ENCODE results near the gene MAP2K7. TPM values are rescaled to one million over a fixed set of nuclear protein-coding genes. Genes with fewer than 3 reads are reported as not detected.
"Not testable (repeated sequence)": the region's sequence is repeated elsewhere in the genome, so short reads cannot be mapped to it uniquely, and the experiment has no call there.

Gene MAP2K7
- total RNA-seq, 2 donors from 2014 or later: 104 to 107 TPM

DNA sequence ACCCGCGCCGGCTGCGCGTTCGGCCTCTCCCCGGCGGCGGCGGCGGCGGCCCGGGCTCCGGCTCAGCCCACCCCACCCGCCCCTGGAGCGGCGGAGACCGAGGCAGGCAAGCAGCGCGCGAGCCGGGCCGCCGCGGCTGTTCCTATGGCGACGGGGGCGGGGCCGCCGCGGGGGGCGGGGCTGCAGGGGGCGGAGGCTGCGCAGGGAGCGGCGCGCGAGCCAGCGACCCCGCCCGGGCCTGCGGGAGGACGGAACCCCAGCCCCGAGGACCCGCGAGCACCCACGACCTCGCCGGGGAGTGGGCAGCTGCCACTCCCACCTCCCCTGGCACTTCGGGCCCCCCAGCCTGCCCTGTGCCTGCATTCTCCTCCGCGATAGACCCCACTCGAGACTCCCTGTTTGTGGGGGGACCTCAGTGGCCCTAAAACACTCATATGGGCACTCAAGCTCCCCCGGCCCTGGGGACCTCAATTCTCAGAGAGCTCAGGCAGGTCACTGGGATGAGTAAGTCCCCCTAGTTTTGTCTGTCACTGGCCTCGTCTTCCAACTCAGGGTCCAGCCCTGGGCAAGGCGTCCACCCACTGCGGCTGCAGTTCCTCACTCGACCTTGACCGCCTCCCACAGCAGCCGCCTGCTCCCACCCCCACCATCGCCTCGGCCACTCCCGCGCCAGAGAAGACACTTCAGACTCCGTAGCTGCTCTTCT, 22.5 kb downstream of the MAP2K7 start, which contains the start of gene CTXN1:
CTXN1 (minus strand) TSS at position 115 of the 706 bp plus-strand sequence. CDS start 597 bp downstream, outside the sequence.
- Mint-ChIP-seq H3K27me3 (no peaks in the 10 kb centered on the region), H3K27ac (peak within 1 kb of the TSS; percentile 37), H3K36me3 (ENCODE audit: low read depth) (no peaks in the 10 kb centered on the region), H3K4me3 (peak within 1 kb of the TSS; percentile 88), H3K4me1 (peaks cover 19% of the 10 kb centered on the region)
- ATAC-seq (peak; percentile 64), DNase-seq (peak; percentile 78 to 83 (median 82))
- no peaks in the 10 kb centered on the region for H3K9me3 ChIP-seq (ENCODE audit: control insufficient read depth, low read length, poor library complexity, severe bottlenecking)

- peaks cover 16% of the 10 kb centered on the region for H3K4me1 Mint-ChIP-seq
- ATAC-seq: no peak
- H3K9me3 ChIP-seq (ENCODE audit: control insufficient read depth, low read length, poor library complexity, severe bottlenecking): no peaks in the 10 kb centered on the region
- peak overlapping the region; percentile 37 for H3K27ac Mint-ChIP-seq
- peak overlapping the region; percentile 84 for H3K4me3 Mint-ChIP-seq
- DNase-seq: no peak
- H3K36me3 Mint-ChIP-seq (ENCODE audit: low read depth): no peaks in the 10 kb centered on the region
- H3K27me3 Mint-ChIP-seq: no peaks in the 10 kb centered on the region
These were observed 23.3 kb downstream of the MAP2K7 start for GRCh38 chr19:7926727-7927604.

DNA sequence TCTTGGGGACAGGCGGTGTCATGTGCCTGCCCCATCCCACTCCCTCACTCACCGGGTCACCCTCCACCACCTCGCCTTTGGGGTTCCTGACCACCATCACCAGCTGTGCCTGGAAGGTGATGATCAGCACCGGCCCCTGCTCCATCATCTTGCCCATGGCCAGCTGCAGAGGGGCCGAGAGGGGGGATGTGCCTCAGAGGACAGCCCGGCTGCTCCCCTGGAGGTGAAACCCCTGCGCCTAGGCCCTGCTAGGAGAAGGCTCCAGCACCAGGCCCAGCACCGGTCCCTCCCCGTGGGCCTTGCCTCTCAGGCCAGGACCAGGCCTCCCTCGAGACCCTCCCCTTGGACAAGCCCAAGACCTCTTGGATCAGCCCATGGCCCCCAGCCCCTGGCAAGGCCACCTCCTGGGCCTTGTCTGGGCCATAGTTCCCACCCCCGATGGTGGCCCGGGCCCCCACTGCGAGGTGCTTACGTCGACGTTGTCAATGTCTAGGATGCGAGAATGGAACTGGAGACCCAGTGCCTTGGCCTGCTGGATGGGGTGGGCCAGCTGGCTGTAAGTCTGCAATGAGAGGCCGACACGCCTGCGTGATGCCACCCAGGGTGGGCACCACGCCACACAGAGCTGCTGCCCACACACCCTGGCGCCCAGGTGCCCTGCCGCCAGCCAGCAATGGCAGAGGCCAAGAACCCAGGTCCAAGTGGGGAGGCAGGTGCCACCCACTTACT, 24.1 kb downstream of the MAP2K7 start:
- Mint-ChIP-seq H3K27ac (peak overlapping the region; percentile 70), H3K27me3 (no peaks in the 10 kb centered on the region), H3K36me3 (ENCODE audit: low read depth) (no peaks in the 10 kb centered on the region), H3K4me1 (peaks cover 13% of the 10 kb centered on the region), H3K4me3 (peak overlapping the region; percentile 19)
- DNase-seq (no peak), ATAC-seq (no peak)
- no peaks in the 10 kb centered on the region for H3K9me3 ChIP-seq (ENCODE audit: control insufficient read depth, low read length, poor library complexity, severe bottlenecking)

- no peaks in the 10 kb centered on the region for H3K9me3 ChIP-seq (ENCODE audit: control insufficient read depth, low read length, poor library complexity, severe bottlenecking)
- Mint-ChIP-seq H3K4me1 (peaks cover 10% of the 10 kb centered on the region), H3K4me3 (no peak overlapping the region), H3K27me3 (no peaks in the 10 kb centered on the region), H3K27ac (peak overlapping the region; percentile 70), H3K36me3 (ENCODE audit: low read depth) (no peaks in the 10 kb centered on the region)
- ATAC-seq (no peak), DNase-seq (no peak)
These were observed 24.6 kb downstream of the MAP2K7 start for GRCh38 chr19:7928334-7928706.

DNA sequence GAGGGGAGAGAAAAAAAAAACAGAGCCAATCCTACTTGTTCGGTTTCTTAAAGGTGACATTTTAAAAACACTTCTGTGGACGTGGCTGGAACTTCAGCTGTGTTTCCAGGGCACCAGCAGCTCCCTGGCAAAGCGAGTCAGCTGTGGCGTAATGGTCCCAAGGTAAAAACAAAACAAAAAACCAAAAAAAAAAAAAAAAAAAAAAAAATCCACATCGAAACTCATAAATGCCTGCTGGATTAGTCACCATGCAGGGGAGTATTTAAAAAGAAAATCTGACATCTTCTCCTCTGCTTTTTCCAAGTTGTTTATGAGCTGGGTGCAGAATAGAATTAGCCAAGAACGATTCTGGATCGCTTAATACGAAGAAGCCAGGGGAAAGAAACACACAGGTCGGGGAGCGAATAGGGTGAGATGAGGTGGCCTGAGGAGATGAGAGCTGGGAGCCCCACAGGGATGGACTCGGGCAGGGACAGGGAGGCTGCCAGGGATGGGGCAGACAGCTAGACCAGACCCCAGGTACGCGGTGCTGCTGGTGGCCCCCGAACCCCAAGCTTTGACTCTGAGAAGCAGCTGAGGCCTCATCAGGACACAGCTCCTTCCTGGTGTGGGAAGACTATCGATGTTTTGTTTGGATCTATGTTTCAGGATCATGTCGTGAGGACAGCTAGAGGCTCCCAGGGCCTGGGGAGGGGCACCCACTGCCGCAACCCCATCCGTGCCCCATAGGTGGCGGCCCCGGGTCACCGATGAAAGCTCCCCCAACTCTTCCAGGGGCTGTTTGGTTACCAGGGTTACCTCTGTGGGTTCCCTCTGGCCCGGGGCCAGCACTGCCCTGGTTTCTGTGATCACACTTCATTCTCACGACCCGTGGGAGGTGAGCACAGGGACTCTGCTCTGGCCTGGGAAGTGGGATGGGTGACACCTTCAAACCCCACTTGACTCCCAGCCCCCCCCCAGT, 25.3 kb downstream of the MAP2K7 start:
- ATAC-seq (peak; percentile 72), DNase-seq (peak; percentile 54 to 76 (median 70))
- Mint-ChIP-seq H3K27ac (peak overlapping the region; percentile 70), H3K4me3 (no peak overlapping the region), H3K27me3 (no peaks in the 10 kb centered on the region), H3K36me3 (ENCODE audit: low read depth) (no peaks in the 10 kb centered on the region), H3K4me1 (peaks cover 10% of the 10 kb centered on the region)
- no peaks in the 10 kb centered on the region for H3K9me3 ChIP-seq (ENCODE audit: control insufficient read depth, low read length, poor library complexity, severe bottlenecking)

DNA sequence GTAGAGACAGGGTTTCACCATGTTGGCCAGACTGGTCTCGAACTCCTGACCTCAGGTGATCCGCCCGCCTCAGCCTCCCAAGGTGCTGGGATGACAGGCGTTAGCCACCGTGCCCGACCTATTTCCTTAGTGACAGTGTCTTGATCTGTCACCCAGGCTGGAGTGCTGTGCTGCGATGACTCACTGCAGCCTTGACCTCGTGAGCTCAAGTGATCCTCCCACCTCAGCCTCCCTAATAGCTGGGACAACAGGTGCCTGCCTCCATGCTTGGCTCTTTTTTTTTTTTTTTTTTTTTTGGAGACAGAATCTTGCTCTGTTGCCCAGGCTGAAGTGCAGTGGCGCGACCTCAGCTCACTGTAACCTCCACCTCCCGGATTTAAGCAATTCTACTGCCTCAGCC, 26.4 kb downstream of the MAP2K7 start:
- Mint-ChIP-seq H3K4me1 (peaks cover 10% of the 10 kb centered on the region), H3K27ac (peak overlapping the region; percentile 70)
- H3K4me3 Mint-ChIP-seq; H3K36me3 Mint-ChIP-seq (ENCODE audit: low read depth); H3K27me3 Mint-ChIP-seq; ATAC-seq; H3K9me3 ChIP-seq (ENCODE audit: control insufficient read depth, low read length, poor library complexity, severe bottlenecking); DNase-seq: not testable (repeated sequence)

DNA sequence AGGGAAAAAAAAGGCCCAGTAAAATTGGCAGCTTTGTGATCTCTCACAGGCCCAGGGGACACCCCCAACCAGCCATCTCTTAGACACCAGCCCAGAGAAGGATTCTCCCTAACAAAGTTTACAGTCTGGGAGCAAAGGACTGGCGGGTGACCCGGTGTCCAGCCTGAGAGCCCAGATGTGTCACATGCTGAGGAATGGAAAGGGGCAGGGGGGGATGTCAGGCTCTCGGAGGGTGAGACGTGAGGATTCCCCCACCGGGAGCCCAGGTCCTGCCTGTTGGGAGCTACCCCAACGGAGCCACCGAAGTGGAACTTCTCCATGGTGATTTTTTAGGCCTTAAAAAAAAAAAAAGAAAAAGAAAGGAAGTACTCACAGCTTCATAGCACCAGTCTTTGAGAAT, 27.1 kb downstream of the MAP2K7 start:
- Mint-ChIP-seq H3K27ac (peak overlapping the region; percentile 59), H3K4me3 (no peak overlapping the region), H3K36me3 (ENCODE audit: low read depth) (no peaks in the 10 kb centered on the region), H3K27me3 (no peaks in the 10 kb centered on the region), H3K4me1 (peaks cover 8% of the 10 kb centered on the region)
- no peak for DNase-seq
- ATAC-seq: no peak
- no peaks in the 10 kb centered on the region for H3K9me3 ChIP-seq (ENCODE audit: control insufficient read depth, low read length, poor library complexity, severe bottlenecking)

DNA sequence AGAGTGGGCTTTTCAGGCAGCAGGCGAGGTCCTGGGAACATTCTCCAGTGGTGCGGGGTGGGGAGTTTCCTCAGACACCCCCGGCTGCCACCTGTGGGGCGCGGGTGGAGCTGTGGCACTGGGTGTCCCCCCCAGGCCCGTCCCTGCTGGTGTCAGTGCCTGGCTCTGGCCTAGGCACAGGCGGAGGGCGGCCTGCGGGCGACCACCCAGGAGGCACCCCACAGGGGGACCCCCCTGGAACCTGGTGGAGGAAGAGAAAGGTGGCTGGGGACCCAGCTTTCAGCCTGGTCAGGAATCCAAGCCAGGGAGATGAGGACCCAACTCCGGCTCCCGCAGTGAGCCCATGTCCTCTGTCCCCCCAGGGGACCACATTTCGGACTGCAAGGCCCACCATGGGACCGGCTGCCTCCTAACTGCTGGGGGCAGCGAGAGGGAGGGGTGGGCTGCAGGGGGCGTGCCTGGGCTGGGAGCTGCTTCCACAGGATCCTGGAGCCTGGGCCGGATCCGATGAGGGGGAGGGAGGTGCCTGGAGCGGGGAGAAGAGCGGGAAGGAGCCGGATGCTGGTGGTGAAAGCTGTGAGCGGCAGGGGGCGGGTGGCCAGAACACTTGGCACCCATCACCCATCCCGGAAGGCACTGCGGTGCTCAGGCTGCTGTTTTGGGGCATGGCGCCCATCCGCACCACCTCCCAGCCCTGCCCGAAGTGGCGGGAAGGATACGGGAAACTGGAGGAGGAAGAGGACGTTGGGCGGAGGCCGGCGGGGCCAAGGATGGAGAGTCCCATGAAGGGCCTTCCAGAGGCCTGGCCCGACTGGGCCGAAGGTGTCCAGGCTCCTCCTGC, 27.8 kb downstream of the MAP2K7 start:
- no peaks in the 10 kb centered on the region for H3K36me3 Mint-ChIP-seq (ENCODE audit: low read depth)
- H3K27me3 Mint-ChIP-seq: no peaks in the 10 kb centered on the region
- no peaks in the 10 kb centered on the region for H3K9me3 ChIP-seq (ENCODE audit: control insufficient read depth, low read length, poor library complexity, severe bottlenecking)
- H3K4me3 Mint-ChIP-seq: no peak overlapping the region
- no peak overlapping the region for H3K27ac Mint-ChIP-seq
- H3K4me1 Mint-ChIP-seq: peaks cover 8% of the 10 kb centered on the region
- ATAC-seq: no peak
- DNase-seq: no peak

- DNase-seq: no peak
- ATAC-seq: no peak
- Mint-ChIP-seq H3K27ac (no peak overlapping the region), H3K36me3 (ENCODE audit: low read depth) (no peaks in the 10 kb centered on the region), H3K4me1 (peaks cover 8% of the 10 kb centered on the region), H3K27me3 (no peaks in the 10 kb centered on the region), H3K4me3 (no peak overlapping the region)
- no peaks in the 10 kb centered on the region for H3K9me3 ChIP-seq (ENCODE audit: control insufficient read depth, low read length, poor library complexity, severe bottlenecking)
These were observed 28.7 kb downstream of the MAP2K7 start for GRCh38 chr19:7932276-7932929.

DNA sequence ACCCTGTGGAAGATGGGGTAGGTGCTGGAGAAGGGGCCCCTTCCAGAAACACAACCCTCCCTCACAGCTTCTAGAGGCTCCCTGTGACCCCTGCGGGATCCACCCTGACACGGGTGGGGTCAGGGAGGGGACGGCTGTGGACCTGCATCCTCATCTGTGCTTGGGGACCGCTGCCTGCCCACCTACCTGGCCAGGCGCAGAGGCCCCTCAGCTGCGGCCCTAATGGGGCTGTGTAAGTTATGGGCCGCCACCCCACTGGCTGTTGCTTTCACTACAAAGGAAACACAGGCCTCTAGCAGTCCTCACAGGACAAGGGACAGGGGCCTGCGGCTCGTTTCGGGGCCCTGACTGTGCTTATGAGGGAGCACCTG, 29.2 kb downstream of the MAP2K7 start:
- H3K36me3 Mint-ChIP-seq (ENCODE audit: low read depth): no peaks in the 10 kb centered on the region

DNA sequence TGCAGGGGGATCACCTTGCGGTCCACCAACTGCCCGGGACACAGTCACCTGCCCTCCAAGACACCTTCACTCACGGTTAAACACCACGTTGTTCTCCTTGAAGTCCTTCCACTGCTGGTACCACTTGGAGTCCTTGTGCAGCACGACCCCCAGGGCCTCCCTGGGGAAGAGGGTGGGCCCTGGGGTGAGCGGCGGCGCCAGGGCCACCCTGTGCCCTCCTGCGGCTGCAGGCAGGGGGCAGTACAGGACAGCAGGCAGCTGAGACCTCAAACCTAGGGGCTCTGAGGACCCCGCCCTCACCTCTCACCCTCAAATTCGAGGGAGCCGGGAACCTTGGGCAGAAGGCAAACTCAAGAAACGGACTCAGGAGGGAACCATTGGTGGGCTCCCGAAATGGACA, 29.7 kb downstream of the MAP2K7 start:
- ATAC-seq (no peak), DNase-seq (no peak)
- Mint-ChIP-seq H3K27me3 (no peaks in the 10 kb centered on the region), H3K36me3 (ENCODE audit: low read depth) (no peaks in the 10 kb centered on the region), H3K4me3 (no peak overlapping the region), H3K4me1 (peaks cover 7% of the 10 kb centered on the region), H3K27ac (no peak overlapping the region)
- H3K9me3 ChIP-seq (ENCODE audit: control insufficient read depth, low read length, poor library complexity, severe bottlenecking): no peaks in the 10 kb centered on the region

More for the DNA sequence above, 29.2 kb downstream of the MAP2K7 start:
- Mint-ChIP-seq H3K27me3 (no peaks in the 10 kb centered on the region), H3K4me3 (no peak overlapping the region), H3K27ac (no peak overlapping the region), H3K4me1 (peaks cover 10% of the 10 kb centered on the region)
- H3K9me3 ChIP-seq (ENCODE audit: control insufficient read depth, low read length, poor library complexity, severe bottlenecking): no peaks in the 10 kb centered on the region
- ATAC-seq (no peak), DNase-seq (no peak)
